Hematopoietic multipotent progenitor cell treated with erythropoietin and hydrocortisone succinate and interleukin-3 and kit ligand, for 4 days (in vitro differentiated cells): ENCODE results near the gene SHC1.

Source experiments
- DNase-seq: peaks from one replicate; pipeline ENCODE4 v3.0.0-alpha.2; 2015

The SHC1 gene

DNA sequence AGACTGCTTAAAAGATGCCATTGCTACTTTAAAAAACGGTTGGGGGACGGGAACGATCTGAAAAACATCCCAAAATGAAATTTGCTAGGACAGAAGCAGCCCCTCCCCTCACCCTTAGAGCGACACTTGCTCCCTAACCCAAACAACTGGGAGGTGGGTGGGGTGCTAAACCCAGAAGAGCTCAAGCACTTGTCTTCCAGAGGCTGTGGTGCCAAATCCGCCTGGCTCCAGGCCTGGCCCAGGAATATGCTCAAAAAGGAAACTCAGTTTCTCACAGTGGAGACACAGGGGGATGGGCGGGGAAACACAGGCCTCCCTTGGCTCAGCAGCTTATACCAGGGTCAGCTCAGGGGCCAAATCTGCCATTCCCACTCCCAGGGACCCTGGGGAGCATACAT is 14.0 kb downstream of the SHC1 start:
- no peak for DNase-seq

- DNase-seq, result peak; percentile 95
Measured at GRCh38 chr1:154955718-154956543, 14.6 kb downstream of the SHC1 start, which contains the start of gene PBXIP1. Gene PBXIP1, minus strand, starts transcription at chr1:154956099. Its CDS starts 2,378 bp downstream, at chr1:154953721.

GRCh38 chr1:154955039-154955717 is 15.4 kb downstream of the SHC1 start:
- DNase-seq, result peak; percentile 89

GRCh38 chr1:154954541-154954940 is 16.0 kb downstream of the SHC1 start:
- no peak for DNase-seq

DNA sequence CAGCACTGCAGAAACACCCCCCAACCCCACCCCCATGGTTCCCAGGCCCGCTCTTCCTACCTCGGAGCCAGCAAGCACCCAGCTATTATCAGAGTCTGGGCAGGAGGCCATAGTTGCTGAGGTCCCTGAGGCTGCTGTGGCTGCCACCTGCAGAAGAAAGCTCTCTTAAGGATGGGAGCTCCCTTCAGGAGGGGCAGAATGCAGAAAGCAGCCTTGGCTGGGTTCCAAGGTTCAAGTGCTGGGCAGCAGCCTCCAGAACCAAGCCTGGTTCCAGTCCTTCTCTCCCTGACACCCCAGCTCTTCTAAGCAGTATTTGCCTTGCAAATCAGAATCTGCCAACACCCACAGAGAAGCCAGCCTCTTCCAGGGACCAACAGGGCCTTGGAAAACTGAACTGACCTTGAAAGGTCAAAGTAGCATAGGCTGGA is 16.9 kb downstream of the SHC1 start:
- no peak for DNase-seq

DNA sequence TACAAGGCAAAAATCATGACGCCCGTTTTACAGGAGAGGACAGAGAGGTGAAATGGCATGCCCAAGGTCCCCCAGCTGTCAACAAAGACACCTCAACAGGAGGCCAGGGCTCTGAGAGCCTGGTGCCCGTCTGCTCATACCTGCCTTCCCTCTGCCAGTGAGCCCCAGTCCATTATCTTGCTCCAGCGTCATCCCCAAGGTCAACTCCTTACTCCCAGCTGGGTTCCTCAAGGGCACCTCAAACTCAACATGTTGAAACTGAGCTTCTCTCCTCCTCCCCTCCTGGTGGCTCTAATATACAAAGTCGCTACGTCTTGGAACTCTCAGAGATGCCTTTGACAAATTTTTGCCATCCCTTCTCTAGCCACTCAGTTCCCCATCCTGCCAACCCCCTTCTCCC is 17.9 kb downstream of the SHC1 start:
- DNase-seq, result no peak

GRCh38 chr1:154951901-154952657 is 18.5 kb downstream of the SHC1 start:
- no peak for DNase-seq

DNA sequence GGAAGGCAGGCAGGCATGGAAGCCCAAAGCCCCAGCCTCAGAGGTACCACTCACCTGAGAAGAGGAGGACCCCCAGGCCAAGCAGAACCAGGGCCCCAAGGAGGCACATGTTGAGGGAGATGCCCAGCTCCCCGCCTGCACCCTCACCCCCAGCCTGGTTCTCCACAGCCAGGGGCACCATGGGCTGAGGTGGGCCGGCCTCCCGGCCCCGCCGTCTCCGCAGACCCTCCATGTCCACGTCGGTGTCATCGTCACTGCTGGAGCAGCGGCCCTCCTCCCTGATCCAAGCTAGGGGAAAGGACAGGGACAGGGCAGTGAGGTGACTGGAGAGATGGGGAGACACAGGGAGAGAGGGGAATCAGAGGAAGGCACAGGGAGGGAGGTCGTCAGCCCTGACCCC is 22.5 kb downstream of the SHC1 start:
- no peak for DNase-seq

- no peak for DNase-seq
Measured at GRCh38 chr1:154945962-154946850, 24.3 kb downstream of the SHC1 start.

DNA sequence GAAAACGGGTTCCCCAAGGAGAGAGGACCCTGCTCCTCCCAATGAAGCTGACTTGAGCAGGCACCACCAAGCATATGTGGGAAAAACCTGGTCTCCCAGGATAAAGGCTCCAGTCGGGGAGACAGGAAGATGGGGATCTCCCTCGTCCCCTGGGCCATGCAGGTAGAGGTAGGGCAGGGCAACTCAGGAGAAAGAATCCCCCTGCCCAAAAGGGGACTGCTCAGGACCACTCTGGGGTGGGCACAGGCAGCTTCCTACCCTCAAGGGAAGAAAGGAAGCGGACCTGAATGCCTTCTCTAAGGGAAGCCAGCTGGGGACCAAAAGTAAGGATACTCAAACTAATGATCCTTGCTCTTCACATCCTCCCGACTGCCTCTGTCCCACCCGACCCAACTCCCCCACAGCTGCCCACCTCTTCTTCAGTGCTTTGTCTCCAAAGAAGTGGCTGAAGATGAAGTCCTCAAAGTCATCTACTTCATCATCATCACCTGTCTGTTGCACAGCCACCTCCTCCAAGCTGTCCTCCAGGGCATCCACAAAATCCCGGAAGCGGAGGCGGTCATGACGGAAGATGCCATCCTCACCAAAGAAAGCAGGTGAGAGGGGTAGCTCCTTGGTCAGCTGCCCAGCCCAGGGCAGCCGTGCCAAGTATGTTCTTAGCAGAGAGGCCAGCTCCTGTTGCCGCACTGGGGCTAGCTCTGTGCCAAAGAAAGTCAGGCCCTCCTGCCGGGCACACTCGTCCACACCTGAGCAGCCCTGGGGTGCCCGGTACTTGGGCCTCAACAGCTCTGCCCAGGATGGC is 25.2 kb downstream of the SHC1 start:
- DNase-seq, result no peak

DNA sequence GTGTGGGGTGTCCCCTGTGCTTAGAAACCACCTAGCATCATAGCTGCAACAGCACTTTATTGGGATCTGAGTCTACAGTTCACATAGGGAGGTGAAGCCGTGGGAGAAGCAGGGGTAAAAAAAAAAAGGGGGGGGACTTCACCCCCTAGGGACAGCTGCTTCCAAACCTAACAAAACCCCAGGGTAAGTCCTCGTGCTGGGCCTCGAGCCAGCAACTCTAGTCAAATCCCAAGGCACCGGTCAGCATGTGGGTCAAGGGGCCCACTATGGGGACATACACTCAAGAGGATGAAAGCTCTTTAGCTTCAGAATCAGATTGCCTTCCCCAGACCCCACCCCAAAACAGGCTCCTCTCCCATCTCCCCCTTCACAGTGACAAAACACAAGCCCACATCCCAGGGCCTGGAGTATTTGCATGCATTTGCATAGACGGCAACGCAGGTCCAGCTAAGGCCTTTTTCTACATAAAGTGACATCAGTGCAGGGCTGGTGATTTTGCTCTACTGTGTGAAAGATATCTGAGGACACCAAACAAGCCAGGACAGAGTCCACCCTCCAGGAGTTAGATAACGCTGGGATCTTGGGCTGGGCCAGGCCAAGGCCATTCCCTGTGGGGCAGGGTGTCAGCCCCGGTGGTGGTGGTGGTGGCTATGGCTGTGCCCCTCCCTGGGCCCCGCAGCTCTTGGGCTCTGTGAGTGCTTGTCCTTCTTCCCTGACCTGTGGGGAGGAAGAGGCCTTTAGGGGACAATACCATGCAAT is 26.0 kb downstream of the SHC1 start:
- no peak for DNase-seq

DNA sequence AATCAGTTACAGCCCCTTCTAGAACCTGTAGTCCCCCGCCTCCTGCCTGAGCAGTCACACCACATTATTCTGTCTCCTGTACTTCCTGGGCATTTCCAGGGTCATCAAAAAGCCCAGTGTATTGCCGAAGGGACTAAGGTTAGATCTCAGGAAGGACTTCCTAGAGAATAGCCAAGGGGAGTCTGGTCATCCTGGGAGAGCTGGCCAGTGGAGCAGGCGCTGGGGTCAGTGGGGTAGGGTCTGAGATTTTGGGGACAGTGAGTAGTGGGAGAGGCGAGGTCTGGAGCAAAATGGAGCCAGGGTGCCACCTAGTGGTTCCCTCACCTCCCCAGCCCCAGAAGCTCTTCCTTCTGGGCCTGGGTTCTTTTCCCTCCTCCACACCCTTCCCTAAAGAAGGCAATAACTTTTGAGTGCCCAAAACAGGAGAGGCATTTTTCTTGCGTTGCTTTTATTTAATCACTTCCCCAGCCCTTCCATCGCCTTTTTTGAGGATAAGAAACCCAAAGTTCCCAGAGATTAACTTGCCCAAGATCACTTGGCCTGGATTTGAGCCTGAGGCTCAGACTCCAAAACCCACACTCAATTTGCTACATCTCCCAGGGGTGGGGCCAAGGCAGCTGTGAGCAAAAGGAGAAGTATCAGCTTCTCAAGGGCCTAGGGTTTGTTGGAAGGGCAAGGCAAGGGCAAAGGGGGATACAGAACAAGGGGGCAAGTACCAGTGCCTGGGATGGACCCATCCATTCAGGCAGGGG is 26.7 kb downstream of the SHC1 start:
- DNase-seq, result peak; percentile 77

DNA sequence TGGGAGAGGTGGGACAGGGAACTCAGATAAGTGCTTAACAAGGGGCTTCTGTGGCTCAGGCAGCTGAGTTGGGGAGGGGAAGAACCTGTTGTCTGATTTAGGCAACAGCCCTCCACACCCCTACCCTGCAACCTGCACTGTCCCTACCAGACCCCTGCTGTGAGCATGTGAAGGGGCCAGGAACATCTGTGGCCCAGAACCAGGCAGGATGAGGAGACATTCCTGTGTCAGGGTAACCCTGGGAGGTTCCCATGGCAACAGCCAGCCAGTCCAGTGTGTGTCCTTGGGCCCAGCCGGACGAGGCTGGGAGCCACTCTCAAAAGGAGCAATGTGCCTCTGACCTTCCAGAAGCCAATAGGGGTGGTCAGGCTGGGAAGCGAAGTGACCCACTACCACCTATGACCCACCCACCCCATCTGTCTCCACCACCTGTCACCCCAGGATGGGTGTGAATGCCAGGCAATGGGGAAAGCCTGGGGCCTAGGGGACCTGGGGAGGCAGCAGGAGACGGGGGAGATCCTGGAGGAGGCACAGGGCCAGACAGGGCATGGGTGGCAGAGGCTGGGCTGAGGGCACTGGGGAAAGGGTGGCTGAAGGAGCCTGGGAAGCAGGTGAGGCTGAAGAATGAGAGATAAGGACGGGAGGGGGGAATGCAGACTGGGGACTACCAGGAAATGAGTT is 29.1 kb downstream of the SHC1 start:
- no peak for DNase-seq

DNA sequence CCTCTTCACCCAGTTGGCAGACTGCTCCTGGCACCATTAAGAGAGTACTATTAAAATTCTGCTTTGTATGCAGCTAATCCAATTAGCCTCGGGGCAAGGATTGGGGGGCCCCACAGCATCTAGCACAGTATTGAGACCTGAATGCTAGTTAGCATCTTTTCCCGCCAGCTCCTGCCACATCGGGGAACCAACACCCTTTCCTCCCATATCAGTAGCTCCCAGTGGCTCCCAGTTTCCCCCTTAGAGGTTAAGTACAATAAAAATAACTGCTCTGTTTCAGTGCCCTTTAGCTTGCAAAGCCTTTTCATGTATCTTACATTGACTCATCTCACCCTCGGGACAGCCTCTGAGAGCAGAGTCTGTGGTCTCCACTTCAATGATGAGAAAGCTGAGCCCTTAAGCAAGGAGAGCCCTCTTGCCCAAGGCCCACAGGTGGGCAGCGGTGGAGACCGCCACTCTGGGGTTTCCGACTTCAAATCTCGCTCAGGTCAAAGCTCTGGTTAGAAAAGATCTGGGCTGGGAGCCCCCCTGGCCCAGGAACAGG is 29.8 kb downstream of the SHC1 start:
- DNase-seq, result peak; percentile 82

DNA sequence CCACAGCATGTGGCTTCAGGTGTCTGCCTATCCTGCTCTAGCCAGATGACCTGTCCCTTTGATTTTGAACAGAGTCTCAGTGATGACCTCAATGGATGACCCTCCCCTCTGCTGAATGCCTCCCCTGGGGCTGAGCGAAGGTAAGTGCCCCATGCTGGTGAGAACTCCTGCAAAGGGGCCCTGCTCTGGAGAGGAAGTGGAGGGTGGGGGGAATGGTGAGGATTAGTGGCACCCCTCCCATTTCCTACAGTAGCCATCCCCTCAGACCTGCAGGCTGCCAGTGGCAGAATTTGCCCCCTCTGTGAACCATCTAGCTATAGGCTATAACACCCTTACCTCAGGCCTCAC is 30.4 kb downstream of the SHC1 start:
- DNase-seq, result no peak

- no peak for DNase-seq
Measured at GRCh38 chr1:154938604-154939399, 31.7 kb downstream of the SHC1 start.

GRCh38 chr1:154937988-154938386 is 32.6 kb downstream of the SHC1 start:
- no peak for DNase-seq
